Testis (tissue), 2 donors: ENCODE measurements around the gene CALD1.

Experiments used
- POLR2A ChIP-seq: fragments of 450-650 bp; IDR thresholded peaks from one replicate; pipeline ENCODE4 v1.6.1; 2017; ENCODE audit warnings: antibody characterized with exemption, mild to moderate bottlenecking, moderate library complexity
- TF ChIP-seq, protein P1 (sequence below), 3 experiments: fragments of 450-650 bp in 2 of 3; fragments of 200-600 bp in 1 of 3; sonication (generic) in 1 of 3; IDR thresholded peaks; one replicate each; pipeline ENCODE4 v1.5.1; 2016 to 2019; ENCODE audit warnings: antibody characterized with exemption in 3 of 3, mild to moderate bottlenecking in 2 of 3, moderate library complexity in 1 of 3

DNA sequence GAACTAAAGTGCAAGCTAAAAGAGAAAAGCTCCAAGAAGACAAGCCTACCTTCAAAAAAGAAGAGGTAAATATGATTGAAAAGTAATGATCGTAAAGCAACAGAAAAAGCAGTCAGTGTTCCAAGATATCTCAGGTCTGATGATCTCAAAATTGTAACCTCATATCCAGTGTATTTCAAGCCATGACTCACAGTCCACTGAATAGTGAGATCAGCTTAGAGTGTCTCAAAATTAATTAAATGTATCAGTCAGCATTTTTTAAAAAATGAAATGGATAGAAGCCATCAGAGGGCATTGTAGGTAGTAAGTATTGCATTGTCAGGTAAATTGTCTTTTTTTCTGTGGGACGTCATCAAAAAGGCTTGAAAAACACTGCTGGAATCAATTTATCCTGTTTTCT is 156.3 kb downstream of the CALD1 start:
- TF ChIP-seq, protein P1, sequence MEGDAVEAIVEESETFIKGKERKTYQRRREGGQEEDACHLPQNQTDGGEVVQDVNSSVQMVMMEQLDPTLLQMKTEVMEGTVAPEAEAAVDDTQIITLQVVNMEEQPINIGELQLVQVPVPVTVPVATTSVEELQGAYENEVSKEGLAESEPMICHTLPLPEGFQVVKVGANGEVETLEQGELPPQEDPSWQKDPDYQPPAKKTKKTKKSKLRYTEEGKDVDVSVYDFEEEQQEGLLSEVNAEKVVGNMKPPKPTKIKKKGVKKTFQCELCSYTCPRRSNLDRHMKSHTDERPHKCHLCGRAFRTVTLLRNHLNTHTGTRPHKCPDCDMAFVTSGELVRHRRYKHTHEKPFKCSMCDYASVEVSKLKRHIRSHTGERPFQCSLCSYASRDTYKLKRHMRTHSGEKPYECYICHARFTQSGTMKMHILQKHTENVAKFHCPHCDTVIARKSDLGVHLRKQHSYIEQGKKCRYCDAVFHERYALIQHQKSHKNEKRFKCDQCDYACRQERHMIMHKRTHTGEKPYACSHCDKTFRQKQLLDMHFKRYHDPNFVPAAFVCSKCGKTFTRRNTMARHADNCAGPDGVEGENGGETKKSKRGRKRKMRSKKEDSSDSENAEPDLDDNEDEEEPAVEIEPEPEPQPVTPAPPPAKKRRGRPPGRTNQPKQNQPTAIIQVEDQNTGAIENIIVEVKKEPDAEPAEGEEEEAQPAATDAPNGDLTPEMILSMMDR (IDR thresholded peaks at IDR 0.05): no peak
- TF ChIP-seq POLR2A: no peak
